IMR-90 (cell line): ENCODE data around the gene ANKRD55. TPM values are rescaled to one million over a fixed set of nuclear protein-coding genes. Genes with fewer than 3 reads are reported as not detected.
"Not testable (repeated sequence)": the region's sequence is repeated elsewhere in the genome, so short reads cannot be mapped to it uniquely, and the experiment has no call there.

Source experiments
- ATAC-seq: fragments of 200-7000 bp; cut with Tn5 transposase; 2 replicates; pipeline ENCODE4 v1.9.1; 2020; ENCODE audit warnings: low read depth, mild to moderate bottlenecking, moderate library complexity
- BruUV-seq: library from RNA; stranded (reverse); fragments of 400-500 nt; replicated peaks from 2 replicates; lab custom pipeline; 2021; lab: Mats Ljungman, UMichigan
- CTCF ChIA-PET: fragments of 300-600 bp; formaldehyde crosslinking; extraction: SDS; loops from one replicate; lab custom pipeline; 2021; ENCODE audit warnings: antibody characterized with exemption; lab: Yijun Ruan, JAX
- POLR2A ChIA-PET: fragments of 300-600 bp; sonication (Branson Sonifier 250); formaldehyde crosslinking; loops from one replicate; lab custom pipeline; 2022; ENCODE audit warnings: antibody characterized with exemption; ENCODE audit not compliant: unreplicated experiment; lab: Charles Lee
- DNase-seq: peaks from one replicate; pipeline ENCODE4 v3.0.0; 2013
- H2AFZ ChIP-seq: replicated peaks from 2 replicates; pipeline ENCODE3; 2013; ENCODE audit warnings: low read length, mild to moderate bottlenecking; ENCODE audit not compliant: poor library complexity
- H2AK5ac ChIP-seq: 2 replicates; pipeline ENCODE4 v1.6.1; 2013; ENCODE audit warnings: low read depth, low read length, inconsistent platforms
- H2AK9ac ChIP-seq: replicated peaks from 2 replicates; pipeline ENCODE3; 2013; ENCODE audit warnings: mild to moderate bottlenecking, low read depth, low read length, moderate library complexity; ENCODE audit not compliant: poor library complexity
- H2BK120ac ChIP-seq: 2 replicates; pipeline ENCODE4 v1.6.1; 2013; ENCODE audit warnings: low read depth, low read length, inconsistent platforms
- H2BK15ac ChIP-seq: 3 replicates; pipeline ENCODE4 v1.6.1; 2013; ENCODE audit warnings: low read depth, low read length, inconsistent platforms
- H2BK20ac ChIP-seq: 2 replicates; pipeline ENCODE4 v1.6.1; 2013; ENCODE audit warnings: low read depth, mild to moderate bottlenecking, inconsistent platforms, low read length, moderate library complexity
- H2BK5ac ChIP-seq: 2 replicates; pipeline ENCODE4 v1.6.1; 2013; ENCODE audit warnings: mild to moderate bottlenecking, low read depth, low read length, inconsistent platforms; ENCODE audit not compliant: poor library complexity, severe bottlenecking
- H3K14ac ChIP-seq: replicated peaks from 2 replicates; pipeline ENCODE4 v1.6.1; 2013; ENCODE audit warnings: low read depth, low read length, inconsistent platforms
- H3K18ac ChIP-seq: 2 replicates; pipeline ENCODE4 v1.6.1; 2013; ENCODE audit warnings: low read depth, low read length, control low read depth
- H3K23ac ChIP-seq: 2 replicates; pipeline ENCODE4 v1.6.1; 2013; ENCODE audit warnings: low read depth, low read length, inconsistent platforms
- H3K27ac ChIP-seq: 2 replicates; pipeline ENCODE4 v1.5.1; 2013; ENCODE audit warnings: mild to moderate bottlenecking, control low read depth, low read length; ENCODE audit not compliant: insufficient read depth
- H3K27me3 ChIP-seq: 2 replicates; pipeline ENCODE4 v1.6.1; 2013; ENCODE audit warnings: low read length; ENCODE audit not compliant: control insufficient read depth, insufficient read depth
- H3K36me3 ChIP-seq: 2 replicates; pipeline ENCODE4 v1.6.1; 2013; ENCODE audit warnings: low read length, mixed read lengths; ENCODE audit not compliant: control insufficient read depth, insufficient read depth
- H3K4ac ChIP-seq: 2 replicates; pipeline ENCODE4 v1.6.1; 2013; ENCODE audit warnings: low read depth, low read length, inconsistent platforms
- H3K4me1 ChIP-seq: 2 replicates; pipeline ENCODE4 v1.6.1; 2013; ENCODE audit warnings: low read length, mixed read lengths; ENCODE audit not compliant: control insufficient read depth, insufficient read depth
- H3K4me2 ChIP-seq: 2 replicates; pipeline ENCODE4 v1.6.1; 2013; ENCODE audit warnings: low read depth, mild to moderate bottlenecking, control low read depth, low read length, moderate library complexity
- H3K4me3 ChIP-seq: 2 replicates; pipeline ENCODE4 v1.5.1; 2013; ENCODE audit warnings: low read depth, mild to moderate bottlenecking, control low read depth, low read length, moderate library complexity; ENCODE audit not compliant: insufficient read depth
- H3K56ac ChIP-seq: 2 replicates; pipeline ENCODE4 v1.6.1; 2013; ENCODE audit warnings: low read length, inconsistent platforms; ENCODE audit not compliant: insufficient read depth; ENCODE audit errors: extremely low read depth
- H3K79me1 ChIP-seq, 2 experiments: 2 replicates each; pipeline ENCODE4 v1.6.1; 2013; ENCODE audit warnings: low read length in 2 of 2, inconsistent platforms in 1 of 2, low read depth in 1 of 2
- H3K9ac ChIP-seq: 2 replicates; pipeline ENCODE4 v1.6.1; 2013; ENCODE audit warnings: low read depth, low read length, control low read depth
- H3K9me1 ChIP-seq: 2 replicates; pipeline ENCODE4 v1.6.1; 2013; ENCODE audit warnings: low read length, inconsistent platforms; ENCODE audit not compliant: insufficient read depth
- H3K9me3 ChIP-seq: 2 replicates; pipeline ENCODE4 v1.6.1; 2013; ENCODE audit warnings: low read length; ENCODE audit not compliant: control insufficient read depth, insufficient read depth
- H4K20me1 ChIP-seq: 2 replicates; pipeline ENCODE4 v1.6.1; 2013; ENCODE audit warnings: low read length, inconsistent platforms; ENCODE audit not compliant: insufficient read depth
- H4K5ac ChIP-seq: 2 replicates; pipeline ENCODE4 v1.6.1; 2013; ENCODE audit warnings: mild to moderate bottlenecking, low read depth, low read length, control low read depth
- H4K8ac ChIP-seq, 2 experiments: 2 replicates each; pipeline ENCODE4 v1.6.1; 2013; ENCODE audit warnings: low read depth in 2 of 2, low read length in 2 of 2, control low read depth in 1 of 2, inconsistent platforms in 1 of 2
- H4K91ac ChIP-seq: 2 replicates; pipeline ENCODE4 v1.6.1; 2013; ENCODE audit warnings: low read depth, low read length, inconsistent platforms; ENCODE audit not compliant: insufficient read depth
- WGBS, 2 experiments: methylation state at CpG; one replicate each; pipeline versions ENCODE4 v1.1.5 to v1.1.7; 2013; ENCODE audit warnings: missing lambda C conversion rate in 2 of 2; ENCODE audit not compliant: insufficient read length in 1 of 2; ENCODE audit errors: extremely low coverage in 2 of 2; 5-methylcytosine and 5-hydroxymethylcytosine counted together
- dilution Hi-C: fragments of 300-500 bp; cut with HindIII; formaldehyde crosslinking; loops from one replicate; pipeline ENCODE4 v1.14.3; 2018; ENCODE audit warnings: low sequenced_read_pairs; ENCODE audit not compliant: unreplicated experiment
- in situ Hi-C: fragments of 300-500 bp; cut with MboI; formaldehyde crosslinking; loops from 3 replicates; pipeline ENCODE4 v1.14.3; 2019; ENCODE audit warnings: low sequenced_read_pairs, inconsistent platforms, mixed read lengths
- intact Hi-C: fragments of 100-400 bp; cut with micrococcal nuclease; formaldehyde crosslinking; loops from 2 replicates; pipeline ENCODE4 v1.10.0; 2022
- polyA plus RNA-seq, 3 experiments: library from polyadenylated mRNA; depleted of rRNA; stranded (reverse); fragments of >200 nt; gene quantifications; 2 replicates each; pipeline ENCODE4 v1.2.3, GENCODE V29; 2012; ENCODE audit warnings: low replicate concordance in 1 of 3
- total RNA-seq: library from RNA; depleted of rRNA; stranded (reverse); fragments of >200 nt; gene quantifications from 2 replicates; pipeline ENCODE4 v1.2.3, GENCODE V29; 2012

Gene ANKRD55
- total and polyA plus RNA-seq, 2 of the 4 experiments (the other 2 are of a cell fraction): not detected

- Histone ChIP-seq H3K4ac (peak overlapping the region; percentile 55; the same call in 1 of the 2 replicates), H2BK15ac (0 out of 3 replicates have a peak overlapping the region, but pooled peaks have one; percentile 49), H2AK5ac (peak overlapping the region; percentile 58; the same call in 1 of the 2 replicates), H3K9me1 (peaks cover 10% of the 10 kb centered on the region), H2BK20ac (peak overlapping the region; percentile 52; the same call in 1 of the 2 replicates)
- H3K56ac ChIP-seq, H4K8ac ChIP-seq, POLR2A ChIA-PET, H2AK9ac ChIP-seq, H3K79me1 ChIP-seq, BruUV-seq, H3K18ac ChIP-seq, H3K4me1 ChIP-seq, H2AFZ ChIP-seq, DNase-seq, H2BK5ac ChIP-seq, H4K20me1 ChIP-seq, H2BK120ac ChIP-seq, in situ Hi-C loops, H3K14ac ChIP-seq, H4K91ac ChIP-seq, H3K9ac ChIP-seq, ATAC-seq, H3K4me2 ChIP-seq, H3K9me3 ChIP-seq, H3K27ac ChIP-seq, dilution Hi-C loops, H3K4me3 ChIP-seq, H3K36me3 ChIP-seq, H3K23ac ChIP-seq, H4K5ac ChIP-seq, H3K27me3 ChIP-seq: not testable (repeated sequence)
- CTCF ChIA-PET: interaction anchor here (0.5 to 1.1 kb wide), 6 partner anchors 15 to 266 kb away, joined by 3 to 5 read pairs (median 3); no protein-coding TSS in a partner anchor
- WGBS, 2 experiments: no CpG with 5 or more reads among the region's 3 CpGs
- intact Hi-C loops: loop anchor here (1.0 to 10.0 kb wide), 8 partner anchors 57 to 858 kb away; partner anchors contain the start of gene SLC38A9
Measured at GRCh38 chr5:56201762-56202261, 31.3 kb downstream of the ANKRD55 start.
